ENCODE data around the gene PLXDC2. TPM values are rescaled to one million over a fixed set of nuclear protein-coding genes. Genes with fewer than 3 reads are reported as not detected.
A peak's percentile ranks its signal among the peaks of the same experiment; 100 is the strongest.

The PLXDC2 gene
- total RNA-seq, 2 donors from 2014 or later = 0.07 to 0.09 TPM

DNA sequence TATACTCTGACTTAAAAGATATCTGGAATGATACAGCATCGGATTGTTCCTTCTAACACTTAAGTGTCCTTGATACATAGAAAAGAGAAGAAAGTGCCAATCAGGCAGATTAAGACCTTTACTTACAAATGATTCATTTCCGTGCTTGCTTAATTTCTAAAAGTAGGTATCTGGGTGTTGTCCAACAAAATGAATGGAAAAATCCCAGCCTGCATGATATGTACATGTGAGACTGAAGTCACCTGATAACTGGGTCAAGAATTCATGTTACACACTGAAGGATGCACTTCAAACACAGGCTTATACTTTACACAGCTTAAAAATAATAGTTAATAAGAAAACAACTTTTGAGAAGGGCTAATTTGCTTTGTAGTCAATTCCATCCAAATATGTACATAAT is 25.2 kb upstream of the PLXDC2 start:
- peaks cover 0 to 10% of the 10 kb centered on the region in 2 donors for H3K9me3 Mint-ChIP-seq
- no peak overlapping the region for H3K4me3 Mint-ChIP-seq
- H3K4me1 Mint-ChIP-seq (ENCODE audit: low read depth) = peaks cover 4% of the 10 kb centered on the region
- no peaks in the 10 kb centered on the region for H3K27me3 Mint-ChIP-seq (ENCODE audit: low read depth)
- H3K27ac Mint-ChIP-seq = no peak overlapping the region
- DNase-seq (no peak), ATAC-seq (replicated peaks in 1 of 2) (no peak)
- H3K36me3 Mint-ChIP-seq (ENCODE audit: insufficient read depth in 2 of 2) = no peaks in the 10 kb centered on the region

DNA sequence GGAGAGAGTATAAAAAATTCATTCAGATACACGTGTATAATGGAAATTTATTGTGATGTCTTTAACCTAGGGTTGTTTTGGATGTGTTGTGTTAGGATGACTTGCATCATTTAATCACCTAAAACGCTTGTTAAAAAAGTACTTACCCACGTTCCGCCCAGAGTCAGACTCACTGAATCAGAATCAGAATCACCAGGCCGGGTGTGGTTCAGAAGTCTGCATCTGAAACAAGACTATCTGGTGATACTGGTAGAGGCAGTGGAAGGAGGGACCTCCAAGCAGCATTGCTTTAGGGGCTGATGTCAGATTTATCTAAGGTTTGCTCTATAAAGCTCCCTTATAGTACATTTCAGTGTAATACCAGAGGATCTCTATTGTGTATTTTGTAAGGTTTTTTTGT is 20.5 kb upstream of the PLXDC2 start:
- H3K9me3 Mint-ChIP-seq = peaks cover 2 to 7% of the 10 kb centered on the region in 2 donors
- H3K4me3 Mint-ChIP-seq = no peak overlapping the region
- peaks cover 0 to 2% of the 10 kb centered on the region in 2 donors for H3K36me3 Mint-ChIP-seq (ENCODE audit: insufficient read depth in 2 of 2)
- H3K27ac Mint-ChIP-seq = no peak overlapping the region
- no peaks in the 10 kb centered on the region for H3K27me3 Mint-ChIP-seq (ENCODE audit: low read depth)
- H3K4me1 Mint-ChIP-seq (ENCODE audit: low read depth) = no peaks in the 10 kb centered on the region
- ATAC-seq (replicated peaks in 1 of 2) (no peak), DNase-seq (no peak)

DNA sequence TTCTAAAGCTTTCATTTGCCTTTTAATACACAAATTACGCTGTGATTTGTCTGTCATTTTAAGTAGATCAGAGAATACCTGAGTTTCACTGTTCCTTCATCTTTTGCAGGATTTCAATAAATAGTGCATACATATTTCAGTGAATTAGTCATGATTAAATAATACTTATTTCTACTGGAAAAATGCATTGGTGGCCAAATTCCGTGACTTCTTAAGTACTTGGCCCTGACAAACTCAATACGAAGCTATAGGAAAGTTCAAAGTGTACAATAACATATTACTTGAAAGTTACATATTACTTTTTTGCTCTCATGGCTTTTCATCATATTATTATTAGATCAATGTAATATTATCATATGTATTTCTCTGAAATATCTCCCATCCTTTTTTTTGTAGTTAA is 16.1 kb upstream of the PLXDC2 start:
- no peak overlapping the region for H3K4me3 Mint-ChIP-seq
- H3K36me3 Mint-ChIP-seq (ENCODE audit: insufficient read depth in 2 of 2) = peaks cover 0 to 2% of the 10 kb centered on the region in 2 donors
- H3K27ac Mint-ChIP-seq = no peak overlapping the region
- no peaks in the 10 kb centered on the region for H3K27me3 Mint-ChIP-seq (ENCODE audit: low read depth)
- no peaks in the 10 kb centered on the region for H3K4me1 Mint-ChIP-seq (ENCODE audit: low read depth)
- no peak for ATAC-seq (replicated peaks in 1 of 2)
- peaks cover 0 to 11% of the 10 kb centered on the region in 2 donors for H3K9me3 Mint-ChIP-seq
- no peak for DNase-seq

DNA sequence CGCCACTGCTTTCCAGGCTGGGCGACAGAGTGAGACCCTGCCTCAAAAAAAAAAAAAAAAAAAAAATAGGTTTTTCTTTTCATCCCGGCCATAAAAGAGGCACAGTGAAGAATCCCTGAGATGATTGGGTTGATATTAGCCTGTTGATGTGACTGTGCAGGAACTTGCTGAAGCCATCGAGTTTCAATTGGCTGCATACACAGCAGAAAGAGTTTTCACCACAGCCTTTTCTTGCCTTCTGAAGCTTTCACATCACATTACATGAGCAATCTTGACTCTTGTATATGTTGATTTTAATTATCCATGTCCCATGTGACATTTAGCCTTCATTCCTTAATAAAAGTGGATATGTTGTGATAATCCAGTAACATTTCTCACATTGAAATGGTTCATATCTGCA is 14.9 kb upstream of the PLXDC2 start:
- Mint-ChIP-seq H3K4me1 (ENCODE audit: low read depth) (no peaks in the 10 kb centered on the region), H3K4me3 (no peak overlapping the region), H3K36me3 (ENCODE audit: insufficient read depth in 2 of 2) (peaks cover 0 to 4% of the 10 kb centered on the region in 2 donors), H3K27me3 (ENCODE audit: low read depth) (no peaks in the 10 kb centered on the region), H3K27ac (no peak overlapping the region), H3K9me3 (peaks cover 0 to 11% of the 10 kb centered on the region in 2 donors)
- no peak for ATAC-seq (replicated peaks in 1 of 2)
- no peak for DNase-seq

DNA sequence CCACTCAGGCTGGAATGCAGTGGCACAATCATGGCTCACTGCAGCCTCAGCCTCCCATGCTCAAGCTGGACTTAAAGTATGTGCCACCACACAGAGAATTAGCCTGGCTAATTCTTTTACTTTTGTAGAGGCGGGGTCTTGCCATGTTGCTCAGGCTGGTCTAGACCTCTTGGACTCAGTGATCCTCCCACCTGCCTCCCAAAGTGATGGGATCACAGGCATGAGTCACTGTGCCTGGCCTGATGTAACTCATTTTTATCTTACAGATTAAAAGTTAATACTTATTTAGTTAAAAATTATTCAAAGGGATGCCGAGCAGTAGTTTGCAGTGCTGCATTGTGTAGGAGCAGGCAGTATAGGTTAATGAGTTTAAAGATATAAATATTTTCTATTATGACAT is 12.6 kb upstream of the PLXDC2 start:
- no peaks in the 10 kb centered on the region for H3K4me1 Mint-ChIP-seq (ENCODE audit: low read depth)
- DNase-seq = no peak
- no peak overlapping the region for H3K27ac Mint-ChIP-seq
- no peaks in the 10 kb centered on the region for H3K27me3 Mint-ChIP-seq (ENCODE audit: low read depth)
- H3K9me3 Mint-ChIP-seq = peaks cover 0 to 8% of the 10 kb centered on the region in 2 donors
- peaks cover 0 to 3% of the 10 kb centered on the region in 2 donors for H3K36me3 Mint-ChIP-seq (ENCODE audit: insufficient read depth in 2 of 2)
- ATAC-seq (replicated peaks in 1 of 2) = no peak
- H3K4me3 Mint-ChIP-seq = no peak overlapping the region

DNA sequence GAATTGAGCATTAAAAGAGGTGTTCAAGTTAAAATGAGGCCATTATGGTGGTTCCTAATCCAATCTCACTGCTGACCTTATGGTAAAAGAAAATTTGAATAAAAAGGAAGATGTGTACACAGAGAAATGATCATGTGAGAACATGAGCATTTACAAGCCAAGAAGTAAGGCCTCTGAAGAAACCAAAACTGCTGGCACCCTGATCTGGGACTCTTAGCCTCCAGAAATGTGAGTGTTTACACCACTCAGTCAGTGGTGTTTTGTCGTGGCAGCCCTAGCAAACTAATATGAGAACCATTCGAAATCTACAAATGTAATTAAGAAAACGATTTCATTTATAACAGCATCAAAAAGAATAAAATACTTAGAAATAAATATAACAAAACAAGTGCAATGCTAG is 6.8 kb upstream of the PLXDC2 start:
- Mint-ChIP-seq H3K4me1 (ENCODE audit: low read depth) (no peaks in the 10 kb centered on the region), H3K4me3 (no peak overlapping the region), H3K27ac (no peak overlapping the region), H3K9me3 (peaks cover 0 to 3% of the 10 kb centered on the region in 2 donors), H3K27me3 (ENCODE audit: low read depth) (peaks cover 16% of the 10 kb centered on the region), H3K36me3 (ENCODE audit: insufficient read depth in 2 of 2) (peaks cover 0 to 3% of the 10 kb centered on the region in 2 donors)
- no peak for DNase-seq
- no peak for ATAC-seq (replicated peaks in 1 of 2)

DNA sequence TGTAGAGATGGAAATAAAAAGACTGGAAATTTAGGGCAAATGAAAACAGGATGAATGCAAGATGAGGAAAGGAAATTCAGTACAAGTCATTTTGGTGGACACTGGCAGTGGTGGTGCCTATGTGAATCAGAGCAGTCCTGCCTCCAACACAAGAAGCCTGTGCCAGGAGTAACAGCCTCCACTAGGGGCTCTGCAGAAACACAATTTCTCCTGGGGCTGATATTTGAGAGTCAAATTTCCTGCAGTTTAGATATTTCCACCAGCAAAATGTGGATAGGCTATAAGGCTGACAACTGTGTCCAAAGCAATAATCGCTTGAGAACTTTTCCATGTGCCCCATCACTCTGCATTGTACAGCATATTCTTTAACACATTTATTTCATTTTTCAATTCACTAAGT is 4.7 kb upstream of the PLXDC2 start:
- ATAC-seq (replicated peaks in 1 of 2) (no peak), DNase-seq (no peak)
- Mint-ChIP-seq H3K4me3 (no peak overlapping the region), H3K4me1 (ENCODE audit: low read depth) (no peaks in the 10 kb centered on the region), H3K27ac (no peak overlapping the region), H3K36me3 (ENCODE audit: insufficient read depth in 2 of 2) (no peaks in the 10 kb centered on the region), H3K27me3 (ENCODE audit: low read depth) (peaks cover 23% of the 10 kb centered on the region), H3K9me3 (no peaks in the 10 kb centered on the region)

DNA sequence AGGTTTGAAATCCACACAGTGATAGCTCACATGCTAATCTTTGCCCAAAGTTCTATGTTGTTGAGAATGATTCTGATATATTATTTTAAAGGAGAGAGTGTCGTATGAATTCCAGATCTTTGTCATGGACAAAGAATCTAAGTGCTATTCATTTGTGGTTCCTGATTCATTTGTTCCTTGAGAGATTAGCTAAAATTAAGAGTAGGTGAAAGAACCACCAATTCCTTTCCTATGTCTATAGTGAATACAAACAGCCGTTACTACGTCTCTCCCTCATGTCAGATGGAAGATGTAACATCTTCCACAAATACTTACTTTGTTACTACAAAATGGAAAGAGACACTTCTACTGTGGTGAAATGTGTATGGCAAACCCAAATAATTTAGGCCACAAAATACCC is 3.3 kb upstream of the PLXDC2 start:
- Mint-ChIP-seq H3K27ac (no peak overlapping the region), H3K36me3 (ENCODE audit: insufficient read depth in 2 of 2) (no peaks in the 10 kb centered on the region), H3K27me3 (ENCODE audit: low read depth) (peaks cover 31% of the 10 kb centered on the region), H3K9me3 (no peaks in the 10 kb centered on the region), H3K4me3 (no peak overlapping the region), H3K4me1 (ENCODE audit: low read depth) (no peaks in the 10 kb centered on the region)
- DNase-seq (no peak), ATAC-seq (replicated peaks in 1 of 2) (no peak)

DNA sequence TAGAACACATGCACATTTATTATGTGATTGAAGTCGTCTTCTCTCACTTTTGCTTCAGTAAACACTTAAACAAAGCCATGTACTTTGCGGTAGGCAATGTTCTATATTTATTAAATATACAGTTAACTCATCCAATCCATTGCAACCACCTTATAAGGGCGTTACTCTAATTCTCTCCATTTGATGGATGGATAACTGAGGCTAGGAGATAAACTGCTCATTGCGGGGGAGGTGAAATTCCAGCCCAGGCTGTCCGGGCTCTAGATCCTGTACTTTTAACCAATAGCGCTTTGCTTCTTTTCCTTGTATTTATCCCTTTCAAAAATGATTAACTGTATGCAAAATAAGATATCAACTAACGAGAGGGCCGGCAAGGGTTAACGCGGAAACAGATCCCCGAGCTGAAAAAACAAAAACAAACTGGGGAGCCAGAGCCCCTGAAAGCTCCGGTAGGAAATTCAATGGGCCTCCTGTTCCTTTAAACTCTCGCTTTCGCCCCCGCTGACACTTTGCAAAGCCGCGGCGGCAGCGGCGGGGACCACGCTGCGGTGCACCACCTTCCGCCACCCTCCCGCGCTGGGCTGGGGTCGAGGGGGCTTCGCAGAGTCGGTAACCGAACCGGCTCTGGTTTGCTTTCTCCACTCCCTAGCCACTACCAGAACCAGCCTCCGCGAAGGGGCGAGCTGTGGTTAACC is 1.0 kb upstream of the PLXDC2 start:
- Mint-ChIP-seq H3K36me3 (ENCODE audit: insufficient read depth in 2 of 2) (no peaks in the 10 kb centered on the region), H3K9me3 (no peaks in the 10 kb centered on the region), H3K4me1 (ENCODE audit: low read depth) (no peaks in the 10 kb centered on the region), H3K27me3 (ENCODE audit: low read depth) (peaks cover 38% of the 10 kb centered on the region), H3K27ac (no peak overlapping the region), H3K4me3 (no peak overlapping the region)
- DNase-seq = no peak
- no peak for ATAC-seq (replicated peaks in 1 of 2)

DNA sequence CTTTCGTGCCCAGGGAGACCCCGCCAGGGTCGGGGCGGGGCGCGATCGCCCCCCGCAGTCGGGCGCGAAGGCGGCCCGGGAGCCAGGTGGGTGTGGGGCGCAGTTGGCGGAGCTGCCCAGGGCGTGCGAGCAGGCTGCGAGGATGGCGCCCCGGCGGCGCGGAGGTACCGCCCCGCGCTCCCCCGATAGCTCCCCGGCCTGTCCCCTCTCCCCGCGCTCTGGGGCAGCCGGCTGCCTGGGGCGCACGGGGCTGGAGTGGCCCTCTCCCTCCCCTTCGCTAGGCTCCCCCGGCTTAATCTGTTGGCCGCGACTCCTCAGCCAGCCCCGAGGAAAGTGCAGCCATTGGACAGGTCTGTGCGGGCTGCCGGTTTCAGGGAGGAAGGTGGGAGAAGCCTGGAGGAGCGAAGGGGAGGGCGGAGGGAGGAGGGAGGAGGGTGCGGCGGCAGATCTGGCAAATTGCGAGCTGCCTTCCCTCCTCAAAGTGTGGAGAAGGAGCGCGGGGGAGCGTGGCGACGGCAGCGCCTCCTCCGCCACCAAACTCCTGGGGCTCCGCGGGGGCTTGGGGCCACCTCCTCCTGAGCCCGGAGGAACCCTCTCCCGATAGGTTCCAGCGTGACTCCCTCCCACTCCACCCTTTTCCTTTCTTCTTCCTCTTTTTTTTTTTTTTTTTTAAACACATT is 361 bp upstream of the PLXDC2 start:
- no peaks in the 10 kb centered on the region for H3K4me1 Mint-ChIP-seq (ENCODE audit: low read depth)
- H3K9me3 Mint-ChIP-seq = no peaks in the 10 kb centered on the region
- peaks cover 38% of the 10 kb centered on the region for H3K27me3 Mint-ChIP-seq (ENCODE audit: low read depth)
- H3K36me3 Mint-ChIP-seq (ENCODE audit: insufficient read depth in 2 of 2) = no peaks in the 10 kb centered on the region
- ATAC-seq (replicated peaks in 1 of 2) = peak in 1 of 2 donors; percentile 32
- H3K27ac Mint-ChIP-seq = no peak overlapping the region
- peak overlapping the region; percentile 69 to 79 for H3K4me3 Mint-ChIP-seq
- no peak for DNase-seq

DNA sequence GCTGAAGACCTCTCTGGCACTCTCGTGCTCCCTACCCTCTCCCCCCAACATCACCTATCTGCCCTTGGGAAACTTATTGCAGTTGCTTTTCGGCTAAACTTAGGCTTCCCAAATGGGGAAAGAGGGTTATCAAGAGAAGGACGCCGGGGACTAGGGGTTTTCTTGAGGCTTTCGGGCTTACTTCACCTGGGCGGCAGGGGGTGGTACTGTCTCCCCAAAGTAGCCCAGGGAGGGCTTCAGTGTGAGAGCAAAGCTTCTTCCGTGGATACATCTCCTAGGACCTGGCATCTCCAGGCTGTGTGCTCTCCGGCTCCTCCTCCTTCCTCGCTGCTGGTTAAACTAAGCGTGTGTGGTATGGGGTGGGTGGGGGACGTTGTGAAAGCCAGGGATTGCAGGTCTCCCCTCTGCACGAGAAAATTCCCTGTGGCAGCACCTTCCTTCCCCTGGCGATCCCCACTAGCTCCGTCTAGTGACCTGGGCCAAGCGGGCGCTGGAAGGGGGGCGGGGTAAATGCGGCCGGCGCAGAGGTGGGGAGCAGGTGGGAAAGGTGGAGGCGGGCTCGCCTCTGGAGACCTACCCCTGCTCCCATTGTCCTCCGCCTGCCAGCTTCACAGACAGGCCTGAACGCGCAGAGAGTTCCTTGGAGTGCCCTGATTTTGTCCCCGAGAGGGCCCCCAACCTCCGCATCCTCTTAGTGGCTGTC is 1.1 kb downstream of the PLXDC2 start:
- Mint-ChIP-seq H3K4me1 (ENCODE audit: low read depth) (no peaks in the 10 kb centered on the region), H3K36me3 (ENCODE audit: insufficient read depth in 2 of 2) (no peaks in the 10 kb centered on the region), H3K4me3 (peak overlapping the region; percentile 69 to 79), H3K27ac (no peak overlapping the region), H3K27me3 (ENCODE audit: low read depth) (peaks cover 38% of the 10 kb centered on the region), H3K9me3 (no peaks in the 10 kb centered on the region)
- ATAC-seq (replicated peaks in 1 of 2) = no peak
- no peak for DNase-seq

DNA sequence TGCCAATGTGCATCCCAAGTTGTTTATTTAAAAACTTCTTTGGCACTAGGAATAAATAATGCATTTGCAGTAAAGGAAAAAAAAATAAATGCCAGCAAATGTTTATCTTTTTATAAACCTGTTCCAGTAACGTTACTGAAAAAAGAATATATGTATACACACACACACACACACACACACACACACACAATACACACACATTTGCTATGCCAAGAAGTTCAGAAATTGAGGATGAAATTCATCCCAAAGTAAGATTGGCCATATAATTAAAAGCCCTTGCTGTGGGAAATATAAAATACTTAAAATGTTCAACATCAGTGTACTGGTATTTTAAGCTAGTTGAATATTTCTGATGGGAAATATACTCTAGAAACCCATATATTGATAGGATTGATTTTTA is 2.6 kb downstream of the PLXDC2 start:
- H3K4me1 Mint-ChIP-seq (ENCODE audit: low read depth) = no peaks in the 10 kb centered on the region
- H3K4me3 Mint-ChIP-seq = no peak overlapping the region
- no peak for ATAC-seq (replicated peaks in 1 of 2)
- no peak overlapping the region for H3K27ac Mint-ChIP-seq
- H3K27me3 Mint-ChIP-seq (ENCODE audit: low read depth) = peaks cover 29% of the 10 kb centered on the region
- H3K9me3 Mint-ChIP-seq = no peaks in the 10 kb centered on the region
- H3K36me3 Mint-ChIP-seq (ENCODE audit: insufficient read depth in 2 of 2) = no peaks in the 10 kb centered on the region
- DNase-seq = no peak

DNA sequence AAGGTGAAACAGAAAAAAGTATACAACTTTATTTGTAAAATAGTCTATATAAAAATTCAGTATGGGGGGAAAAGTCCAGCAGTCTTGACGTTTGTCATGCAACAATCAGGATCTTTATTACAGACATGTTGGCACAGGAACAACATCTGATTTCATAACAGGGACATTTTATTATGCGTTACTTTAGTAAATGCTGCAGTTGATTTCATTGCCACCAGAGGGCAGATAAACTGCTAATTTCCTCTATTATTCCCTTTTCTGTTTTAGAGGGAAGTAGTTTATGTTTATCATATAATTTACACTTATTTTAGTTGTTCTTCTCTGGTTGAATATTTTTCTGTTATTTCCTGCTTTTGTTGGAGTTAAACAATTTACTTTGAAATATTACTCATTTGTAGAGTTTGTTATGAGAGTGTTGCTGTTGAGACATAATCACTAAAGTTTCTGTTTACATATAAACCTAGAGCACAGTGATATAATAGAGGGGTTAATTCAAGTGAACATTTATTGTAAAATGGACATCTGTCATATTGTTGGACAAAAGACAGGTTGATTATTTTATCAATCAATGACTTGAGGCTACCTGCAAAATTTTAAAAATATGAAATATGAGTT is 3.3 kb downstream of the PLXDC2 start:
- Mint-ChIP-seq H3K4me3 (no peak overlapping the region), H3K9me3 (no peaks in the 10 kb centered on the region), H3K4me1 (ENCODE audit: low read depth) (no peaks in the 10 kb centered on the region), H3K27me3 (ENCODE audit: low read depth) (peaks cover 22% of the 10 kb centered on the region), H3K27ac (no peak overlapping the region), H3K36me3 (ENCODE audit: insufficient read depth in 2 of 2) (no peaks in the 10 kb centered on the region)
- ATAC-seq (replicated peaks in 1 of 2) (no peak), DNase-seq (no peak)

Data from activated T-cell treated with anti-CD3 and anti-CD28 coated beads, Interleukin-2, amount 50 U/mL, for 72 hours (primary cell).